GM18499 (cell line): Measurements from ENCODE around the gene CENPN.

Experiments
- ATAC-seq: cut with Tn5 transposase; IDR thresholded peaks from one replicate; pipeline ENCODE4 v1.9.1; 2021; ENCODE audit warnings: moderate number of reproducible peaks; ENCODE audit not compliant: insufficient read depth, unreplicated experiment

Gene CENPN, protein sequence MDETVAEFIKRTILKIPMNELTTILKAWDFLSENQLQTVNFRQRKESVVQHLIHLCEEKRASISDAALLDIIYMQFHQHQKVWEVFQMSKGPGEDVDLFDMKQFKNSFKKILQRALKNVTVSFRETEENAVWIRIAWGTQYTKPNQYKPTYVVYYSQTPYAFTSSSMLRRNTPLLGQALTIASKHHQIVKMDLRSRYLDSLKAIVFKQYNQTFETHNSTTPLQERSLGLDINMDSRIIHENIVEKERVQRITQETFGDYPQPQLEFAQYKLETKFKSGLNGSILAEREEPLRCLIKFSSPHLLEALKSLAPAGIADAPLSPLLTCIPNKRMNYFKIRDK

DNA sequence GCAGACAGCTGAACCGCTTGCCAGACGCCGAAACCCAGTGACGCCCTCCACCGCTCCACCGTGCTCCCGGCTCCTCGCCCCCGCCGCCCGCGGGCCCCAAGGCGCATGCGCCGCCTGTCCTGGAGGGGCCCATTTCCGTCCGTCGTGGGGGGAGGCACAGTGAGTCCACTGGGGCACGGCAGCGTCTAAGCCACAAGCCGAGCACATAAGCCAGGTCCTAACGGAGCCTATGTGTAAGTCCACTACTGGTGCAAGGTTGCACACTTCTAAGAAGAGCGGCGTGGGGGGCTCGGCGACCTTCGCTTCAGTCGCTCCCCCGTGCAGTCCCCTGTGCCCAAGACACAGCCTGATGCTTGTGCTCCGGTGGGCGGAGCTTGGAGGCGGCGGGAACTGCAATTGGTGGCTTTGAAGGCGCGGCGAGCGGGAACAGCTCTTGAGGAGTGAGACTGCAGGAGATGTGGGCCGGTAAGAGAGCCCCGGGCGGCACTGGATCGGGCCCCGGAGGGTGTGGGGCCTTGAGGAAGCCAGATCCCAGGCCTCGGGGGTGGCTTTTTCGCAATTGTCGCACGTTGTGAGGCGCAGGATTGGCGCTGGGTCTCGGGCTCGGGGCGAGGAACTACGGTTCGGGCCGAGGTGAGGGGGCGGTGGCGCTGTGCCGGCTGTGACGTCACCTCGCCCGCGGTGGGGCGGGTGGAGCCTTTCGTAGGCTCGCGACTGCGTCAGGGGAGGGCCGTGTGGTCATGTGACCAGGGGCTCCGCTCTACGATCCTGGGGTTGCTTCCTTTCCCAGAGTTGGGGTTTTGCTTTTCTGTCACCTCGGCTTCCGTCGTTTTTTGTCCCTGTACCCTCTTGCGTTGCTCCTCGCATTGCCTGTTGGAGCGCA is at the start of gene CENPN, which contains the start of gene CMC2:
Gene CENPN (plus strand): TSS at position 402 of the 883 bp plus-strand sequence. CDS start 4,726 bp downstream, outside the sequence.
Gene CMC2 (minus strand): TSS at position 73 of the 883 bp plus-strand sequence. CDS start 9,491 bp downstream, outside the sequence.
- peak; percentile 74 for ATAC-seq

DNA sequence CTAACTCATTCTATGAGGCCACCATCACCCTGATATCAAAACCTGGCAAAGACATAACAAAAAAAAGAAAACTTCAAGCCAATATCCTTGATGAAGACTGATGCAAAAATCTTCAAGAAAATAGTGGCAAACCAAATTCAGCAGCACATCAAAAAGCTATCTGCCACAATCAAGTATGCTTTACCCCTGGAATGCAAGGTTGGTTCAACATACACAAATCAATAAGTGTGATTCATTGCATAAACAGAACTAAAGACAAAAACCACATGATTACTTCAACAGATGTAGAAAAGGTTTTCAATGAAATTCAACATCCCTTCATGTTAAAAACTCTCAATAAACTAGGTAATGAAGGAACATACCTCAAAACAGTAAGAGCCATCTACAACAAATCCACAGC is 48.7 kb upstream of the CENPN start:
- ATAC-seq: no peak

DNA sequence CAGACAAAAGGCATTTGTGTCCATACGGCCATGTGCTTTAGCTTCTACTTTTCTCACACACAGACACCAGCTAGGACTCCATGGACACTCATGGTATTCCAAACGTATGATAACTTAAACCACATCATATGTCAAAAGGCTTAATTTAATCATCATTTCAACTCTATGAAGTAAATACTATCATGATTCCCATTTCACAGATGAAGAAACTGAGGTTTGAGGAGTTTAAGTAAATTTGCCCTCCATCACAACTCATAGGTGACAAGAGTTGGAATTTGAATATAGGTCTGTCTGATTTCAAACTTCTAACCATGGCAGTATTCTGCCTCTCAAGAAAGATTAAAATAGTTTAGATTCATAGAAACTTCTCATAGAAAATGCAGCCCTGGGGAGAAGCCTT is 44.1 kb upstream of the CENPN start:
- no peak for ATAC-seq

DNA sequence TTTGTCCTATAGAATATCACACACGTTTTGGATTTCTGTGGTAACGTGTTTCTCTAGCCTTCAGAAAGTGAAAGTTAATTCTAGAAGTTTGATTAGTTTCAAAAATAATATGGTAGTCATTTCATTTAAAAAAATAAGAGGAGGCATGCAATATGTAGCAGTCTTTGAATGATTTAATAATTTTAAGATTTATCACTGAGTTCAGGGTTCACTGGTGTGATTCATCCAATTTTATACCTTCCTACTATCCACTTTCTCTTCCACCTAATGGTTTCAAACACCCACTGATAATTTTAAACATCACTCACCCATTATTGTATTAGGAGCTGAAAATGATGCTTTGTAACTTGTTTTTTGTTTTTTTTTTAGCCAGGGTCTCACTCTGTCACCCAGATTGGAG is 42.7 kb upstream of the CENPN start:
- ATAC-seq: no peak

DNA sequence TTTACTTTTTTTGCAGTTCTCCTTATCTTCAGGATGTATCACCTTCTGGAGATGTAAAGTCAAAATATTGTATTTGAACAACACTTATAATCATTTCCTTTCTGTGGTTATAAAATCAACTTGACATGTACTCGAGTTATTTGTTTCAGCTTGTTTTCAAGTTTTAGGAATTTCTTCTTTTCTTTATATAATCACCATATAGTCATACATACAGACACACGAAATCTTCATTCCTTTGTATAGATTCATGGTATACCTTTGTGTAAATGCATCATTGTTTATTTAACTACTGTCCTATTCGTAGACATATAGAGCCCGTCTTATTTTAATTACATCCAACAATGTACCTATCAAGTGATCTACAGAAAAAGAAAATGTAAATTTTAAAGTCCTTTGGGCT is 40.4 kb upstream of the CENPN start:
- no peak for ATAC-seq

DNA sequence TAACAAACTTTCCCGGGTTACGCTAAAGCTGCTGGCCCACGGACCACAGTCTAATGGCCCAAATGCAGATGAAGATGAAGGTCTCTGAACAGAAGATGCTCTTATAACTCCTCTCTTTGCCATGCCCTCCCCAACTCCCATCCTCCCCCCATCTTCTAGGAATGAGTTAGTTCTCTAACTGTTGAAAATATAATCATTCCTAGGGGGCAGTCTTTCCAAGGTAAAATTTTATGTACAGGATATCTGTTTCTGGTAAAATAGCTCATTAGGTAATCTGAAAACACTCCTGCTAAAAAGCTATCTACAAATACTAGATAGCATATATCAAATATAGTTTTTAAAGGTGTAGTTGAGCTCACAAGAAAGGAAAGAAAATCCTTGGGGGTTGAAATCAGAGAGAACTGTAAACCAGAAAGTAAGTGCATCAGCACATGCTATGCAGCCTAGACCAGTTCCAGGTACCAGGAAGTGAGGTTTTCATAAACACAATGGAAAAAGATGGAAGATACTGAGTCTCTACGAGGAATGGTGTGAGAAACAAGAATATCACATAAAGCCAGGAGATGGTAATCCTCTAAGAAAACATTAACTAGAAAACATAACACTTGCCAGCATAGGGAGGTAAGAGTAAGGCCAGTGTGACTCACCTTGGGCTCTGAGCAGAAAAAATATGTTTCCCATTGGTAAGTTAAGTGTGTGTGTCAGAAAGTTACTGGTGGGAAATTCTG is 38.5 kb upstream of the CENPN start:
- ATAC-seq: no peak

DNA sequence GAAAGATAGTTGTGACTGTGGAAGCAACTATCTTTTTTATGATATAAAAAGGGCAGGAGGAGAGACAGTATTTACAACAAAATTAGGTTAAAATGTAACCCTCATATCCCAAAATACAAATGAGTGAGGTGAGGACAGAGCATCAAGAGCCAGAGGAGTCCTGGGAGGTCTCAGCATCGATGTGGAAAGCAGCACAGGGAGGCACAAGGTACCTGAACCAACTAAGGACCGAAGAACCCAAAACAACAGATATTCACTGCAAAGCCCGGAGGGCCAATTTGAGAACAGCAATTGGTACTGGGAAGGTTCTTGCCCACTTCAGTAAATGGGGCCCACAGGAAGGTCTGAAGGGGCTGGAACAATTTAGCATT is 37.9 kb upstream of the CENPN start:
- ATAC-seq: no peak

DNA sequence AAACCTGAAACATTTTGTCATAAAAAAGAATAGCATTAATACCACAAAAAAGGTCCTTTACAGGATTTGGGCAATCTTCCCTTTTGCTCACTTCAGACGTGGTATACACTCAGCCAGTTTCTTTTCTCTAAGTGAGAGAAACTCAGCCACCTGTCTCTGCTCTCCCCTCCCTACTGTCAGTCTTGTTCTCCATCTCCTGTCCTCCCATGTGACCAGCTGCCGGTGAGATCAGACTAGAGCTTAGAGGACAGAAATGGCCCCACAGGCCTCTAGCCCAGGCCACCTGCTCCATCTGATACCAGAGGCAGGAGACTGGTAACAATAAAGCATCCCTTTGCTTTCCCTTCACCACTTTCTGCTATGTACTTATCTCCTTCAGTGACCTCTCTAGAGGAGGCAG is 35.2 kb upstream of the CENPN start:
- ATAC-seq: peak; percentile 56

DNA sequence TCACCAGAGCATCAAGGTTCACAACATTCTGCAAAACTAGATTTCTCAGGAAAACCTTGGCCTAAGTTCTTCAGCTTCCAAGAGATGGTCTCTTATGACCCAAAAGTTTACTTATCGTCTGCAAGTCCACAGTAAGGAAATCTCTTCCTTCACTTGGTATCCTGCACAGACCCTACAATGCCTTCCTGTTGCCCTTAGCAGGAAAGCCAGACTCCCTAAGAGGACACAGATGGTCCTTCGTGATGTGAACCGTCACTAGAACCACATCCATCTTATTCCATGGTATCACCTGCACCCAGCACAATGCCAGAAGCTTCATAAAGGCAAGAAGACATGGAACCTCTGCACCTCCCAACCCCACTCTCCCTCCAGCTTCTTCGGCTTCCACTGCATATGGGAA is 34.4 kb upstream of the CENPN start:
- no peak for ATAC-seq

DNA sequence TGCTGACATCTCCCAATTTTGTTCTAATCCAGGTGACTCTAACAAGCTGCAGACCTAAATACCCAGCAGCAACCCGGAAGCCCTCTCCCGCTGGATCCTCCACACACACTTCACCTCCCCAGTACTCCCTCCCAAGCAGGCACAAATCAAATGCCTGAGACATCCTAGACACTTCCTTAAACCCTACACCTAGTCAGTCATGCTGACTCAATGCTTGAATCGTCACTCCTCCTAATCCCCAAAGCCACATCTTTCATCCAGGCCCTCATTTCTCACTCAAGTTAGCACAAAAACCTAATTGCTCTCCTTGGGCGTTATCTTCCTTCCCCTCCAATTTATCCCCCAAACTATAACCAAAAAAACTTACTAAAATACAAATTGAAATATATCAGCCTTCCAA is 33.0 kb upstream of the CENPN start:
- no peak for ATAC-seq

DNA sequence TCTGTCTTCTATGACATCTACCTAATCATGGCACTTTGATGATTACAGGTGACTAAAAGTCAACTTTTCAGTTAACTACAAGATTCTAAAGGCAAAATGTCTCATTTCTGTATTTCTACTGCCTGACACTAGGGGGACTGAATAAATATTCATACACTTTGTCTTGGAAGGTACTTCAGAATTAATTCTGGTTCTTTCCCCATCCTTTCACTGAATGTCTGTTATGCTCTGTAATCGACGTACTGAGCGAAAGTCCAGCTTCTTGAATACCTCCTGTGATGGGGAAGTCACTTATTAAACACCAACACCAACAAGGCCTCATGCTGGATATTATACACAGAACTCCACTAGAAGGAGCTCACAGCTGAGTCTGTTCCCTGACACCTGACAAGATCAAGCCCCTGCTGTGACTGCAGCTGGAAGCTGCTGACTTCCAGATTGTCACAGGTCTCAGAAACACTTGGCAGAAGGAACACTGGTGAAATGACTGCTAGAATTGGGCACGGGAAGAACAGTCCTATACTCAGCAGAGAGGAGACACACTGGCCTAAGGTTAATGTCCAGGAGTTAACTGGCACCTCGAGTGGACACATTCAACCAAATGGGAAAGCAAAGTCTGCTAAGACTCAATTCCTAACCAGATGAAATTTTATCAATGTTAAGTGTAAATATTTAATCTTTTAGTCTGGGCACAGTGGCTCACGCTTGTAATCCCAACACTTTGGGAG is 32.2 kb upstream of the CENPN start:
- no peak for ATAC-seq

DNA sequence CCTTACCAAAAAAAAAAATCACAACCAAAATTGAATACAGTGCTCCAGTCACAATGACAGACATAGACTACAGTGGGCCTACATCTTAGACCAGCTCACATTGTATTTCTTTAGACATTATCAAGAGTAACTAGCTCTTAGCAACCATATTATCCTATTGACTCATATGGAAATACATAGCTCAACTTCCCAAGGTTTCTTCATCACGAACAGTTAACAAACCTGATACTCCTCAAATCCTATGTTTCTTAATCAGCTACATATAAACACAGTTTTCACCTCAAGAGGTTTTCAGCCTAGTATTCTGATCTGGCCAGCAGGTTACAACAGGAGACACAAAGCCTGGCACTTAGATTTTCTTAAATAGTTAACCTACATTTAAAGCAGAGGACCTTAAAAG is 30.1 kb upstream of the CENPN start:
- no peak for ATAC-seq

DNA sequence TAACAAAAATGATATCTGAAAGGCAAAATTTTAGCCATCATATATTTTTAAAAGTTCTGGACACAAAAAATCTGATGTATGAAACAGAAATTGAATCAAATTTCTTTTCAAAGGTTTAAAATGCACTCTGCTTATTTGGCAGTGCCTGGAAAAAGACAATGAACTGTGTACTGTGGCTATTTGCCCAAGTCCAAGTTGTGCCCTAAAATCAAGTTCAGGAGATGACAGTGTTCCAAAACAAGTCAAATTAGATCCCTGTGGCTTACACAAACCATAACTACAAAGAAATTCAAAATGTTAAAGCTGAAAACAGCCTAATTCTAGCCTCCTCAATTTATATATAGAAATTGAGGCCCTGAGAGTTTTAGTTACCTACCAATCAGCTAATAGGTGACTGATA is 25.9 kb upstream of the CENPN start:
- ATAC-seq: no peak

DNA sequence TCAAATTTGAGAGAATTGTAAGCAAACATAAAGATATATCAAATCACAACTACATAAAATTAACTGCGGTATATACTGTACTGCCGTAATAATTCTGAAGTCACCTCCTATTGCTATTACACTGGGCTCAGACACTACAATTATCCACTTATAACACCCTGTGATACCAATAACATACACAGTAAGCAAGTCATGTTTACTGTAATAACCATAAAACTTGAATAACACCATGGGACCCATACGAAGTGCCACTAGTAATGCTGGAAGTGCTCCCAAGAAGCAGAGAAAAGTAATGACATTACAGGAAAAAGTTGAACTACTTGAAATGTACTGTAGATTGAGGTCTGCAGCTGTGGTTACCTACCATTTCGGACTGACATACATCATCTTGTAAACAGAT is 24.4 kb upstream of the CENPN start:
- ATAC-seq: no peak

DNA sequence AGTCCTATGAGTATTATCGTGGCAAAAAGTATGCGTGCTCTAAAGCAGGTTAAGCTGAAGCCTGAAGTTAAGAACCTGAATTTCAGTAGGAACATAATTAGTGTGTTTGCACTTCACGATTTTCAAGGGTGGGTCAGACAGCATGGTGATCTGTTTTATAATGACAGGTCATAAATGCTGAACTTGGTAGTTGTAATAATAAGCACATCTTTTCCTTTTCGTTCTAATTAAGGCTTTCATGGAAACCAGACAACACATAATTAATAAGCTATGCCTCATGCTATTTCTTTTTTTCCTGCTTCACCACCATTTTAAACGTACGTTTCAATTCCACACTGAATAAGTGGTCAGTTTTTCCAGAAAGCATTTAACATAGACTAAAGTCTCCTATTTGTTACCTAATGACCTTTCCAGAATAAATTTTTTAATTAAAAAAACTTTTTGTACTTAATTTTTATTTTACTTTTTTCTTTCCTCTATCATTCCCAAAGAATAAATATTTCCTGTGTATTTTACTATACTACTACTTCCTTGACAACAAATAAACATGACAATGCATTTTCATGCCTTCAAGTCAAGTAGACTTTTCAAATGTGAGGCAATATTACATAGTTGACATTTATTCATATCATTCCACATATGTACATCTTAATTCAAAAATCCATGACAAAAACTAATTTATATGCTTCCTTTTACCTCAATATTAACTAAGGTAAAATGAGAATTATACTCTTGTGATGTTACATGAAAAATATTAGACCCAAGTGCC is 22.7 kb upstream of the CENPN start:
- no peak for ATAC-seq

DNA sequence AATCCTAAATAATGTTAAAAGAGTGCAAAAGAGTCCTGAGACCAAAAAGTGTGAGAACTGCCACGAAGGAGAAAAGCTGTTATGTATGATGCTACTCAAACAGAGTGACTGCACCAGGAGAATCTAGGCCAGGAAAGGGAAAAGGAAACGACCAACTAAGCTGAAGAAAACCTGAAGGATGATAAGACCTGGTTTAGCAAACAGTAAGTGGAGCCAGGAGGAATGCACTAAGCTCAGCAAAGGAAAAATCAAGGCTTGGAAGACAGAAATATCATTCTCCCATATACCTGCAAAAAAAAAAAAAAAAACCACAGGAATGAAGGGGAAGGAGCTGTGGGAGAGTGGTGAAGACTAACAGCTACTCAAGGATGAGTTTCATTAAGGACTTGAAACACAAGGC is 21.4 kb upstream of the CENPN start:
- ATAC-seq: no peak

DNA sequence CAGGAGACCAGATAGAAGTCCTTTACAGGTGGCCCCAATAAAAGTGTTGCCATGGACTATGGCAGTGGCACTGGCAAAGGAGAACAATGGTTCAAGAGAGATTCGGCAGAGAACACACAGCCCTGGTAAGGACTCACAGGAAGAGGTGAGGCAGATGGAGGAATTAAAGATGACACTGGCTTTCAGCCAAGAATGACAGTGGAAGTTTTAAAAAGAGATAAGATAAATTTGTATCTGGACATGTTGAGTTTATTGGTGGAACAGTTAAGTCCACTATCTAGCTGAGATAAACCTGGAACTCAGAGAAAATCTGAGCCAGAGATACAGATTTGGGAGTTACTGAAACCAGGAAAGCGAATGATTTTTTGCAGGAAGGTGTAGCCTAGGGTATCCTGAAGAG is 20.5 kb upstream of the CENPN start:
- ATAC-seq: no peak

DNA sequence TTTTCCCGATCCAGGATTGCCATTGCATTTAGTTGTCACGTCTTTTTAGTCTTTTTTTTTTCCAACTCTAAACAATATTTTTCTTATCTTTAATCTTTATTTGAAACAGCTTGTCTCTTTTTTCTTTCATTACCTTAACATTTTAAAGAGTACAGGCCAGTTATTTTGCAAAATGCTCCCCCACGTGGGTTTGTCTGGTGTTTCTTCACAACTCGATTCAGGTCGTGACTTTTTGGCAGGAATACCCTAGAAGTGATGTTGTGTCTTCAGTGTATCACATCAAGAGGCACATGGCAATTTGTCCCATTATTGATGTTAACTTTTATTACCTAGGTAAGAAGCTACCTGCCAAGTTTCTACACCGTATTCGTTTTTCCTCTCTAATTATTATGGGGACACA is 18.3 kb upstream of the CENPN start:
- ATAC-seq: no peak

DNA sequence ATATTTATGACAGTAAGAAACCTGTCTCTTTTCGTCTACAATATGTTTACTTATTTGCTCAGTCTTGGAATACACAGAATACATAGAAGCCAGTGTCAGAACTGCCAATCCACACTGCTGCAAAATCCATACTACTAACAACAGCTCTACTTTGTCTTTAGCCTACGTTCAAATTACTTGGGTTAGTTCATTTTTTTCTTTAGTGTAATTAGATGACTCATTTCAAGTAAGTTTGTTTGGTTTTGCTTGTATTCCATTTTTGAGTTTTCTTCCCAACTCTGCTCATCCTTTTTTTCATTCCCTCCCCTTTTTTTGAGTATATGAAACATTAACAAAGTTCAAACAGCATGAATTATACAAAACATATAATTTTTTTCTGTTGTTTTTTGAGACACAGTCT is 17.2 kb upstream of the CENPN start:
- ATAC-seq: no peak

DNA sequence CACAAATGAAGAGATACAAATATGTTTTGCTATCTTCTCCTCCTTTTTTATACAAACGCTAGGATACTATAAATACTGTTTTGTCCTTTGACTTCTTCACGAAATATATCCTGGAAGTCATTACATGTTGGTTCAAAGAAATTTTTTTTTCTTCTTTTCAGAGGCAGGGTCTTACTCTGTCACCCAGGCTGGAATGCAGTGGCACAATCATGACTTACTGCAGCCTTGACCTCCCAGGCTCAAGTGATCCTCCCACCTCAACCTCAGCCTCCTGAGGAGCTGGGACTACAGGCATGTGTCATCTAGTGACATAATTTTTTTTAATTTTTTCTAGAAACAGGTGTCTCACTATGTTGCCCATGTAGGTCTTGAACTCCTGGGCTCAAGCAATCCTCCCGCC is 16.4 kb upstream of the CENPN start:
- no peak for ATAC-seq
